Retinal pigment epithelial cell (primary cell): ENCODE data around the gene RIC8B.

Source experiments
- DNase-seq: peaks from one replicate; pipeline ENCODE4 v3.0.0-alpha.2; 2010; ENCODE audit warnings: low read depth
- H3K4me3 ChIP-seq: 2 replicates; pipeline ENCODE4 v1.5.1; 2011; ENCODE audit warnings: mild to moderate bottlenecking, low read length, control low read depth, moderate library complexity
- CTCF ChIP-seq: conservative IDR thresholded peaks from 2 replicates; pipeline ENCODE4 v1.5.1; 2011; ENCODE audit warnings: low read depth, low read length, control low read depth, inconsistent platforms

The RIC8B gene

DNA sequence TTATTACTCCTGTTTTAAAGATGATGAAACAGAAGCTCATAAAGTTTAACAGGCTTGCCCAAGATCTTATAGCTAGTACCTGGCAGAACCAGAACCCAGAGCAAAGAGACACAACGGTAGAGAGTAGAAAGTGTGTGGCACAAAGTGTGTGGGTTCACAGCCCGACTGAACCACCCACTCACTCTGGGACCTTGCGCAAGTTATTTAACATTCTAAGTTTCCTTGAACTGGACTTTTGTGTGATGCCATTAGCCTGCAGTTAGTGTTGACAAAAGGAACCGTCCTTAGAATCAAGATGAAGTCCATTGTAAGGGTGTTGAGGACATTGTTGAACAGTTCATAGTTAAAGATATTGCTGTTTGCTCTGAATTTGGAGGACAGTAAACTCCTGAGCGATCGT, 29.9 kb upstream of the RIC8B start:
- no peak for TF ChIP-seq CTCF
- no peak overlapping the region for H3K4me3 ChIP-seq
- DNase-seq = no peak

DNA sequence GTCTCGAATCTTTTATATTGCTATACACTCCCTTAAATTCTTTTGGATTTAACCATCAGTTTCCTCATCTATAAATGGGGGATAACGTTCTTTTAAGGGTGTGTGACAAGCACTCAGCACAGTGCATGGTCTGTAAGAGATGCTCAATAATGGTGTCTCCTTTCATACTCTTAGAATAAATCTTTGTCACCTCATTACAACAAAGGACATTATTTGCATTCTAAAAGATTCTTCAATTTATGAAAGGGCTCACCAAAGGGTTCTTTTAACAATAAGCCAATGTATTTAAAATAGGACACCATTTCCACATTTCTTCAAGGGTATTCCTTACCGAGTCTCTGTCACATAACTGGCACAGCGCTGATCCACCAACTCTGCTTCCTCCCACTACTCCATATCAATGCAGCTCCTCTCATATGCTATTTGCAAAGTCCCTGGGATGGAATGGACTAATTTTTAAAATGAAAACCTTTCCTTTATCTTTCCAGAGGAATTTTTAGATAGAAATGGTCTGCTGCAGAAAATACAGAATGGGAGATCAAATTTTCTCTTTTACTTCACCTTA, 29.2 kb upstream of the RIC8B start:
- TF ChIP-seq CTCF = no peak

DNA sequence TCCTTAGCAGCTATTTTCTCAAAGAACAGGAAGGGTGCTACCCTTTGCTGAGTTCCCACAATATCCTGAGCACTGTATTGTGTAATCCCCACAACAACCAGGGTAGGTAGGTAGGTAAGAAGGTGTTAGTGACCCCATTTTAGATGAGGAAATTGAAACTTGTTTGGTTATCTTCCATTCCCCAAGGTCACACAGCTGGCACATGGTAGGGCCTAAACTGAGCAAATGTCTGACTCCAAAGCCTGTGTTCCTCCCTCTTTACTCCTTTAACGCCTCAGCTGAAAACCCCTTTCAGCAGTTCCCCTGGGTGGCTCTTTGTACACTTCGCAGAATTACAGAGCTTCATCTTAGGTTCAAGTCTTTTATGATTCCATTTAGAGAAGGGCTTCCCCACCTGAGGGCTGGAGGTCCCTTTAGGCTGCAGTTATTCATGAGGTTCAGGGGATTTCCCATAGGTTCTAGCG, 26.5 kb upstream of the RIC8B start:
- TF ChIP-seq CTCF = no peak
- no peak for DNase-seq
- no peak overlapping the region for H3K4me3 ChIP-seq

More for the DNA sequence above, 29.2 kb upstream of the RIC8B start:
- no peak overlapping the region for H3K4me3 ChIP-seq
- DNase-seq = no peak

- no peak for DNase-seq
- H3K4me3 ChIP-seq = no peak overlapping the region
Observed at GRCh38 chr12:106750524-106750923, 24.0 kb upstream of the RIC8B start.

GRCh38 chr12:106753526-106753925, 21.0 kb upstream of the RIC8B start:
- no peak overlapping the region for H3K4me3 ChIP-seq
- TF ChIP-seq CTCF = no peak
- DNase-seq = no peak

More at GRCh38 chr12:106750524-106750923, 24.0 kb upstream of the RIC8B start:
- TF ChIP-seq CTCF = no peak

DNA sequence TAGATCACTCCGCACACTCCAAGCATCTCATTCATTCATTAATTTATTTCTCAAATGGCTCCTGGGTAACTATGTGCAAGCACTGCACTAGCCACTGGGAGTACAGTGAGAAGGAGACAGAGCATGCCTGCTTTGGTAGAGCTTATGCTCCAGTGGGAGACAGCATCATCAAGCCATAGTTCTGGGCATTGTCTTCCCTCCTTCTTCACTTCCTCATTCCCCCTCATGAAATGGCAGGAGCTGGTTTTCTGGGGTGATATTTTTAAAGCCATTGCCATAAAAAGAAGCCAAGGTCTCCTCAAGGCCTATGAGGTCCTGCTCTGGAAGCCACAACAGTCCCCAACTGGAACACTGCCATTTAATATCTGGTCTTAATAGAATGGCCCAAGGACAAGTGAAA, 20.2 kb upstream of the RIC8B start:
- H3K4me3 ChIP-seq = no peak overlapping the region
- no peak for TF ChIP-seq CTCF
- no peak for DNase-seq

DNA sequence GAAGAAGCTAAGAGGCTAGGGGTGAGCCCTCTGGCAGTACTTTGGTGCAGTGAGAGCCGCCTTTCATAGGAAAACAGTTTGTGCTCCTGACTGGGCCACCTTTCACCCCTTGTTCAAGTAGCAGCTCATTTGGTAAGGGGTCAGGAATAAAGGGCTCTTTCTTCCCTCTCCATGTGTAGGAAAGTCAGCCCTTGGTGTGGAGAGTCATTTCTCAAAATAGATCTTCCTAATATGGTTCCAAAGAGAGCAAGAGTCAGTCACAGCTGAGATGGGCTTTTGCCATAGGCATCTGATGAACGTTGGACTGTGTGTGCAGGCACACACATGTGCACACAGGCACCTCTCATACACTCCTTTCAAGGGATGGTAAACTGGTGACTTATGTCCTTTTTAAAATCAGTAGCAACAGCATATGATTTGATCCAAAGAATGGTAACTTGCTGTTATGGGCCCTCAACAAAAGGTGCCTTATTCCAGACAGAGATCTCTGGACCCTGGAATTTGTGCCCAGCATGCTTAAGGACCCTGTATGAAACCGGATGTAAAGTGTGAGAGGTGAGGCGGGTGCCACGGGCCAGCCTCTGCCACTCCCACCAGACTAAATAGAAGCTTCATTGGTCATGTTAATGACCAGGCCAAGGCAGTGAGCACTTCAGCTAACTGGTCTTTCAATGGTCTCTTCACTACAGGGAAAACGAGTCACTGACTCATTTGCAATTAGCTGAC, 16.7 kb upstream of the RIC8B start:
- no peak for TF ChIP-seq CTCF
- DNase-seq = no peak
- H3K4me3 ChIP-seq = no peak overlapping the region
